ENCODE measurements around the gene TBCCD1. TPM values are rescaled to one million over a fixed set of nuclear protein-coding genes. Genes with fewer than 3 reads are reported as not detected.
"Not testable (repeated sequence)": the region's sequence is repeated elsewhere in the genome, so short reads cannot be mapped to it uniquely, and the experiment has no call there.

TBCCD1 gene
- total RNA-seq, 1 donor from 2014 or later, result 16.1 TPM

DNA sequence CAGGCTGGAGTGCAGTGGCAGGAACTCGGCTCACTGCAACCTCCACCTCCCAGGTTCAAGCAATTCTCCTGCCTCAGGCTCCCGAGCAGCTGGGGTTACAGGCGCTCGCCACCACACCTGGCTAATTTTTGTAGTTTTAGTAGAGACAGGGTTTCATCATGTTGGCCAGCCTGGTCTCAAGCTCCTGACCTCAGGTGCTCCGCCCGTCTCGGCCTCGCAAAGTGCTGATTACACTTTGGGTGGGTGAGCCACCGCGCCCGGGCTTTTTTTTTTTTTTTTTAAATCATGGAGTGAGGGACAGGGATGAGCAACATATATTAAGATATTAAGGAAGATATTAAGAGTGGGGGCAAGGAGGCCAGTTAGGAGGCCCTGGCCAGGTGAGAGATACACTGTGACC lies 2.2 kb upstream of the TBCCD1 start:
- not testable (repeated sequence) for DNase-seq (ENCODE audit: extremely low read depth, low read depth, low spot score)

GRCh38 chr3:186566772-186567071 lies 417 bp downstream of the TBCCD1 start:
- DNase-seq (ENCODE audit: extremely low read depth, low read depth, low spot score), result no peak

- DNase-seq (ENCODE audit: extremely low read depth, low read depth, low spot score), result no peak
Measured at GRCh38 chr3:186564586-186564985, 2.6 kb downstream of the TBCCD1 start.

DNA sequence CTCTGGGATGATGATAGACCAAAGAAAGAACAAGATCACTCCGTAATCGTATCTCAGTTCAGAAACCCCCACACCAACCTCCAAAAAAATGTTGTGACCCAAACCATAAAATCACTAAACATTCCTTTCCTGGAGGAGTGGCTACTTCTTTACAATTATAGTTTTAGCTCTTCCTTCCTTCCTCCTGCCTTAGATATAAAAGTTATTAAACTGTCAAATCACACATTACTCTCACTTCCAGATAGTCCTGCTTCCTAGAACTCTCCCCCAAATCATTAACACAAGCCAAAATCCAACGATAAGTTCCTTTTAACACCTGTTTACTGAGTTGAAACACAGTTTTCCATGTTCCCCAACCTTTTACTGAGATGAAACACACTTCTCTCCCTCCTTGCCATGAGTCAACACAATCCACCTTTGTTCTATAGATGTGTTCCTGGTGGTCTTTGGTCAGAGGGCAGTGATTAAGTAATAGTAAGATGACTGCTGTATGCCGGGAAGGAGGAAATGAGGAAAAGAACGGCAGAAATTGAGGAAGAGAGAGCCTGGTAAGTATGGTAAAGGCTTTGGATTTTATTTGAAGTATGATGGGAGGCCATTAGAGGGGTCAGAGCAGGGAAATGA lies 14.6 kb downstream of the TBCCD1 start:
- no peak for DNase-seq (ENCODE audit: extremely low read depth, low read depth, low spot score)

DNA sequence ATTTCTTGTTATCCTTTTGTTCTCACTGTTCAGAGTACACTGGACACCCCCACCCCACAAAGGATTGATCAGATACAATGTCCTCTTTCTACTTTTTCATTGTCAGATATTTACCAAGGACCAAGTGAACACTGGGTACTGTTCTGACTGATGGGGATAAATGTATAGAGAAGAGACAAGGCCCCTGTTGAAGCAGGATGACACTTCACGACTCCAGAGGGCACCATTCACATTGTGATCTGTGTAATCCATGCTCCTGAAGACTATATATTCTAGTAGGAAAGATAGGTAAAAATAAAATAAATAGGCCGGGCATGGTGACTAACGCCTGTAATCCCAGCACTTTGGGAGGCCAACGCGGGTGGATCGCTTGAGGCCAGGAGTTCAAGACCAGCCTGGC lies 15.8 kb downstream of the TBCCD1 start:
- DNase-seq (ENCODE audit: extremely low read depth, low read depth, low spot score), result no peak

GRCh38 chr3:186549497-186549896 lies 17.6 kb downstream of the TBCCD1 start:
- no peak for DNase-seq (ENCODE audit: extremely low read depth, low read depth, low spot score)

DNA sequence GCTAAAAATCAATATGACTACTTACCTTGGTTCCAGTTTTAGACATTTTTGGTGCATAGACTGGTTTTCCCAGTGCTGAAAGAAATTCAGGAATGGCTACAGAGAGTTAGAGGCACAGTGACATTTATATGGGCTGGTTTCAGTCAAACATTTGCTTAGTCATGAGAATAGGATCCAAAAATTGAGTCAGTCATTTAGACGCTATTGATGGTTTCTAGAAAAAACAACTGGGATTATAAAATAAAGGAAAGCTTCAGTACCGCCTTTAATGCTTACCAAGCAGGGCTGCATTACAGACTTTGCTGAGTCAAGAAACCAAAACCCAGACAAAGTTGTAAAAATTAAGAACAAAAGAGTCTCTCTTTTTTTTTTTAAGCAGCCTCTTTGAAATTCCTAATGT lies 22.9 kb downstream of the TBCCD1 start, which contains the start of gene CRYGS:
CRYGS (minus strand) TSS at position 100 of the 400 bp plus-strand sequence; CDS start at position 46, 54 bp downstream.
- DNase-seq (ENCODE audit: extremely low read depth, low read depth, low spot score), result no peak

DNA sequence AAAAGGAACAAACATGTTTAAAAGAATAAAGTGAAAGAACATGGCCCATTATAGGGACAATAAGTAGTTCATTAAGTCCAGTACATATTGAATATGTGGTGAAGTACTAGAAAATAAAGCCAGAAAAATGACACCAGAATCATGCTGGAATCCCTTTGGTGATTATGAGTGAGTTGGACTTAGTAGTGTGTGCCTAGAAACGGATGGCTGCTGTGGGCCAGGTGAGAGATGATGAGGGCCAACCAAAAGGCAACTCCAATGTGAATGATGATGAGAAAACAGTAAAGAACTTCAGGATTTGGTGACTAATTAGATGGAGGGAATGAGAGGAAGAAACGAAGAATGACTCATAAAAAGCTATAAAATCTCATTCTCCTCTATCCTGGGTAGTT lies 26.3 kb downstream of the TBCCD1 start:
- no peak for DNase-seq (ENCODE audit: extremely low read depth, low read depth, low spot score)

DNA sequence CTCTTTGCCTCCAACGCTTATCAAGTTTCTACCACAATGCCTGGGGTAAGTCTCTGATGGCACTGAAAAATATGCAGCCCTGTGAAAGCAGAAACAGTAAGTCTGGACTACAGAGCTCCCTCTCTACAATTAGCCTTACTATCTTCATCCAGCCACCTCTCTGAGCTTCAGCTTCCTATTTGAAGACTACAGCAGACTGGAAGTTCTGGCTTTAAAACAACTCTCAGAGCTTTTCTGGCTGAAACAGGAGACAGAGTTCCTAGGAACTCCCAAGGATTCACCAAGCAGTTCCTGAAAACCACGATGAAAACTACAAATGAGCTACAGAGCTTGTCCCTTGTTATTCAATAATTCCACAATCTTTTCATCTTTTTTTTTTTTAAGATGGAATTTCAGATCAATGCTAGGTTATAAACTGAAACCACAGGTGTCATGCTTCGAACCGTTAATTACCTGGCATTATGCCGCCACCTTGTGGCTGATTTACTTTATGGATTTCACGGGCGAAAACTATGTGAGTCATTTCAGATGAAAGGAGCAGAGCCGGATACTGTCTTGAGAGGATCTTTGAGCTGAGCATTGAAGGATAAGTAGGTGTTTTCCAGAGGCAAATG lies 26.8 kb downstream of the TBCCD1 start:
- DNase-seq (ENCODE audit: extremely low read depth, low read depth, low spot score), result peak; percentile 67

- no peak for DNase-seq (ENCODE audit: extremely low read depth, low read depth, low spot score)
Measured at GRCh38 chr3:186538779-186539178, 28.4 kb downstream of the TBCCD1 start.

DNA sequence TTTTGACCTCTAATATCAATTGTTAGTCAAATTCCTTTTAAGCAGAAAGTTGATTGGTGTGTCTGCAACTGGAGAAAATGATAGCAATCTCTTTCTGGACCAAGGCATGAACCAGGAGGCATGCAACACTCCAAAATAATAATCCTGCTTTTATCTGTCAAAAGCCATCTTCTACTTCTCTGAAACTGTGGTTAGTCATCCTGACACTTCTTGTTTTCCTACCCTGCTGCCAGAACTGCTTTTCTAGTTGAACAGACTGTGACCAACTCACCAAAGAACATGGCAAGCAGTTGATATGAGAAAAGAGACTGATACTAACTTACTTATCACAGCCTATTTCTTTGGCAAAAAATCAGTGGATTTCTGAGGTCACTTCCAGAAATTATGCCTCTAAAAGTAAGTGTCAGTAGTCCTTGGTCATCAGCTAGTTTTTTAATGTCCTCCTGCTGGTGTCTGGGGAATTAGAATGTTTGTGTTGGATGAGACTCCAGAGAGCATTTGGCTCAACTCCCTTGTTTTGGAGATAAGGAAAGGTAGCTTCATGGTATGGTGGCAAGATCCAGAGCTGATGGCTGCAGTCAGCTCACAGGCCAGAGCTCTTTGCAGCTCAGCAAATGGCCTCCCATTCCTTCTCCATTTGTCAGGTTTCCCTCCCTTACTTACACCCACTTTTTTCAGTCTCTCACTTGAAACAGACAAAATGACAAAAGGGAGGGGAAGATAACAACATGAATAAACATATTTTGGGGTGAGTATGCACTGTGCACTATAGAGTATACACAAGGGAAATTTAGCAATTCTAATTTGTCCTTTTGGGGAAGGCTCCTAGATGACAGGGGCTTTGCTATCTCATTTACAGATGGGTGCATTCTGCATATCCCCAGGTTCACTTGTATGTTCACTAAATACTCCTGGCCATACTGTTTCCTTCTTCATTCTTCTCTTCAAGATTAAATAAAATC lies 30.0 kb downstream of the TBCCD1 start:
- DNase-seq (ENCODE audit: extremely low read depth, low read depth, low spot score), result no peak

GRCh38 chr3:186534113-186534669 lies 32.9 kb downstream of the TBCCD1 start:
- DNase-seq (ENCODE audit: extremely low read depth, low read depth, low spot score), result no peak

DNA sequence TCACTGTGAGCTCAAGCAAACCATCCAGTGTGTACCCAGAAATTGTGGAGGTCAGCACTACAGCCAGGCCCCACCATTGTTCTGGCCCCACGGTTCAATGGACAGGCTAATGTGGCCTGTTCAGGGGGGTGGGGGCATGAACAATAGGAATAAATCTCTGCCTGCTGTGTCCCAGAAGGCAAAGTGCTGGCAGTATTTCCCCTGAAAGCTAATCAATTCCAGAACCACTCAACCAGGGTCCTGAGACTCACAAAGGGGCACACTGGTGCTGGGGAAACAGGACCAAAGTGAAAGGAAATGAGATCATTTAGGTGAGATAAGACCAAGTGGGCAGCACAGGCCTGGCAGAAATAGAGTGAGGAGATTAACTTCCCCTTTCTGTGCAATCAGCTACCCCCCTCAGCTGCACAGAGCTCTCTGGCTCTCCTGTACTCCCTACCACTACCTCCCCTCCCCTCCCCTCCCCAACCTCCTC lies 34.5 kb downstream of the TBCCD1 start:
- DNase-seq (ENCODE audit: extremely low read depth, low read depth, low spot score), result no peak

DNA sequence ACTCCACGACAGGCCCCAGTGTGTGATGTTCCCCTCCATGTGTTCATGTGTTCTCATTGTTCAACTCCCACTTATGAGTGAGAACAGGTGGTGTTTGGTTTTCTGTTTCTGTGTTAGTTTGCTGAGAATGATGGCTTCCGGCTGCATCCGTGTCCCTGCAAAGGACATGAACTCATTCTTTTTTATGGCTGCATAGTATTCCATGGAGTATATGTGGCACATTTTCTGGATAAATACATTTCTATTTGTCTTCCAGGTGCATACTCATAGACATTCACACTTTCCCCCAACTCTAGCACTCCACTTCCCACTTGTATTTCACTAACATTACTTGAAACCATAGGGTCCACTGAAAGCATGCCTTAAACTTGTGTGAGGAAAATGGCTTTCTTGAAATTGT lies 35.4 kb downstream of the TBCCD1 start:
- not testable (repeated sequence) for DNase-seq (ENCODE audit: extremely low read depth, low read depth, low spot score)

DNA sequence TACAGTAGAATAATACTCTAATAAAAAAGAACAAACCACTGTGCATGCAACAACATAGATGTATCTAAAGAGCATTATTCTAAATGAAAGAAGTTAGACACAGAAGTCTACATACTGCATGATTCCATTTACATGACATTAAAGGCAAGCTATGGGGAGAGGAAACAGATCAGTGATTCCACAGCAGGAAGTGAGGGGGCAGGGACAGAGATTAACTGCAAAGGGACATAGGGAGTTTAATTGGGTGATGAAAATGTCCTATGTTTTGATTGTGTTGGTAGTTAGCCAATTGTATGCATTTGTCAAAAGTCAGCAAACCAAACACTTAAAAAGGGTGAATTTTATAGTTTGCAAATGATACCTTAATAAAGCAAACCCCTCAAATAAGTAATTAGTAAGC lies 36.7 kb downstream of the TBCCD1 start:
- DNase-seq (ENCODE audit: extremely low read depth, low read depth, low spot score), result no peak

DNA sequence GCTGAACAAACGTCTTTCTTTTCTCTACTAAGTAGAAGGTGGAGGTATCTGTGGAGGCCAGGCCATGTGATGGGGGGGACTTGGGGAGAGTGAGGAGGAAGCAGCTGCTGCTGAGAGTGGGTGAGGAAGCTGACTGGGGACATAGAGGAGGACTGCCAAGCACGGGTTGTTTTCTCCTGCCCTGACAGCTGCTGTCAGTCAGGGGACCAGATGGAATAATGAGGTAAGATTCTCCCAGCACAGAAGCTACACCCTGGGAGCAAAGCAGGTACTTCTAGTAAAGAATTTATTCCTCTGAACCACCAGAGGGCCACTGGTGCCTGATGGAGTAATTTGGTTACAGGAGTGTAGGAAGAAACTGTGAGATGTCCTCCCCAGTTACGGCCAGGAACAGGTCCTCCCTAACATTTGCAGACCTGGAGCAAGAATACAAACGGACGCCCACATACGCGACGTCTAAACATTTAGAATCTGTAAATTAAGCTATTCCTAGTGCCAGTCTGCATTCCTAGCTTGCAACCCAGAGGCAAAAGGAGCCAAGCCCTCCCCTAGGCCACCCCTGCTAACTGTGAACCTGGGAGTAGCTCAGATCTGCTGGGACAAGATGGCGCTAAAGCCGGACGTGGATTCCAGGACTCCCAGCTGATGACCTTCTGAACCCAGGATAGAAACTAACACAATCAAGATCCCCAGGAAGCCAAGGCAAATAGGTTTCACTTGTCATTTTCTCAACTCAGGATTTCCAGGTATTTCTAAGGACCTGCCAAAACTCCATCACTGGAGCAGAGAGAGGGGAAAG lies 37.7 kb downstream of the TBCCD1 start:
- no peak for DNase-seq (ENCODE audit: extremely low read depth, low read depth, low spot score)

DNA sequence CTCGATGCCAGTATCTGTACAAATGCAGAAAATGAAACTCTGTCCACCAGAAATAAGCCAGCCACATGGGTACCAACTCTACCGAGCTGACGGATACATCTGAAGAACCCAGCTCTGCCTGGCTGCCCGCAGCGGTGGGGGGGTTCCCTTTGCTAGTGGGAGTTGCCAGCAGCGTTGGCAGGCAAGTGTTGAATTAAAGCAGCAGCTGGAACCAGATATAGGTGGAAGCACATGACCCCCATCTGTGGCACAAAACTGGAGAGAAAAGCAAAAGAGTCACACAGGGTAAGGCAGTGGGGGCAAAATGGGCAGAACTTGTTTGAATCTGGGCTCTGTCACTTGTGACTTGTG lies 40.9 kb downstream of the TBCCD1 start:
- DNase-seq (ENCODE audit: extremely low read depth, low read depth, low spot score), result no peak

DNA sequence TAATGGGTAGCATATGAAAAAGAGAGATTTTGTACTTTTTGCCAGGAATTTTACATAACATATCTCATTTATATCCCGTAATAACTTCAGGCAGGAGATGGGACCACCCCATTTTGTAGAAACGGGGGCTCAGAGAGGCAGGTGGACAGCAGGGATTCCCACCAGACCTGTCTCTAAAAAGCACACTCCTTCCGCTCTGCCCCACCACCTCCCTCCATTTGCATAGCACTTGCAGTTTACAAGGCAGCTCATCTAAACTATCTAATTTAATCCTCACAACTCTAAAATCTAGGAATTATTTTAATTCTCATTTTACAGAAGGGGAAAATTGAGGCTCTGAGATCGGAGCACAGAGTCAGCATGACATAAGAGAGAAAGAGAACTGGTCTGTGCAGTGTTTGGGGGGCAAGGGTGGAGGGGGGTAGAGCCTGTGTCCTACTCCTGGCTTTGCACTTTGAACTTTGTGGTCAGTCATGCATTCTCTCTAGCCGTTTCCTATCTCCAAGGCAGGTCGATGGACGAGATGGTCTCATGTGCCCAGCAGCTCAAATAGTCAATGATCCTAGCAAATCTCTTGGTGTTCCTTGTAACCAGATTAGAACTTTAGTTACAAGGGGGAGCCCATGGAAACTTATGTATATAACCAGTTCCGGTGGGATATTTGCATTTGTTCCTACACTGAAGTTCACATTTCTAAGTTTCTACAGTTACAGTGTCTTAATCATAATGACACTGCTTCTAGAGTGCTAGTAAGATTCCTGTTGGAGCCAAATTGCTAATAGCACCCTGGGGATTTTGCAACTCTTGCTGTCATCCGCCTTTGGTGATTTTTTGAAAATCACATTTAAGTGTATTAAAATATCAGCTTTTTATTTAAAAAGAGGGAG lies 41.5 kb downstream of the TBCCD1 start:
- DNase-seq (ENCODE audit: extremely low read depth, low read depth, low spot score), result no peak

DNA sequence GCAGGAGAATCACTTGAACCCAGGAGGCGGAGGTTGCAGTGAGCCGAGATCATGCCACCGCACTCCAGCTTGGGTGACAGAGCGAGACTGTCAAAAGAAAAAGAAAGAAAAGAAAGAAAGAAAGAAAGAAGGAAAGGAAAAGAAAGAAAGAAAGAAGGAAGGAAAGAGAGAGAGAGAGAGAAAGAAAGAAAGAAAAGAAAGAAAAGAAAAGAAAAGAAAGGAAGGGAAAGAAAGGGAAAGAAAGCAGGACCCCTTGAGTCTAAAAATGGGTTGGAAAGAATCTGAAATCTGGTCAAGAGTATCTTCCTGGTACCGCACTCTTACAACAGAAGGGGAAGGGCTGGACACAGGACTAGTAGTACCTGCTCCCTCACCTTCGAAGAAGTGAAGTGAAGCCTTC lies 42.5 kb downstream of the TBCCD1 start:
- no peak for DNase-seq (ENCODE audit: extremely low read depth, low read depth, low spot score)

DNA sequence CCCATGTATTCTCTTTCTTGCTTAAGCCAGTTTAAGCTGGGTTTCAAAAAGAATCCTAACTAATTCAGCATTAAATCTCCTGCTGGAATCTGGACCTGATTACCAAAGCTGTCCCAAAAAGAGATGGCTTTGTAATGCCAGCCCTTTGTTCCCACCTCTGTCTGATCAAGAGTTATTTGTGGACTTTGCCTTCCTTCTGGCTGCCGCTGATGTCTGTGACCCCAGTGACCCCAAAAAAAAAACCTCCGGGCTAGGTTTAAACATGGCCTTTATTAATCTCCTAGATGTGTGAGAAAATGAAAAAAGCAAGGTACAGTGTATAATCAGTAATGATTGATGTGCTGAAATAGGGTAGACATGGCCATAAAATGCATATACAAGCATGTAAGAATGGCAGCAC lies 43.7 kb downstream of the TBCCD1 start:
- no peak for DNase-seq (ENCODE audit: extremely low read depth, low read depth, low spot score)
